ENCODE results near the gene RBM47. TPM values are rescaled to one million over a fixed set of nuclear protein-coding genes. Genes with fewer than 3 reads are reported as not detected.

RBM47 gene
- total and polyA plus RNA-seq, 10 of the 15 experiments (the other 5 are each of a cell fraction or from before 2014, with no cell fraction given), result 7.9 to 45.0 (median 28.7) TPM

GRCh38 chr4:40576651-40577480 lies 52.8 kb downstream of the RBM47 start (continued):
- TF ChIP-seq NKRF (conservative IDR thresholded peaks at IDR 0.05) (peak; percentile 54; the same call in 1 of the 2 replicates), PRDM15 (CRISPR knock-in tag; IDR thresholded peaks at IDR 0.05) (no peak), E4F1 (IDR thresholded peaks at IDR 0.05; ENCODE audit: borderline replicate concordance, partially characterized antibody) (no peak), CHD2 (IDR thresholded peaks at IDR 0.05; ENCODE audit: borderline replicate concordance, low read depth, low read length) (0 out of 2 replicates have a peak, but pooled peaks have one; percentile 11), NR2C2 (IDR thresholded peaks at IDR 0.05; ENCODE audit: borderline replicate concordance, control insufficient read depth, insufficient read length, low read depth) (no peak), REST (IDR thresholded peaks at IDR 0.05; ENCODE audit: low read depth, low read length) (no peak), ZNF274 (IDR thresholded peaks at IDR 0.05; ENCODE audit: insufficient read depth, insufficient read length) (no peak), SKIL (IDR thresholded peaks at IDR 0.05; ENCODE audit: low read depth, poor library complexity, severe bottlenecking) (peak; percentile 34), SPI1 (IDR thresholded peaks at IDR 0.05; ENCODE audit: borderline replicate concordance, insufficient read depth, low read depth, low read length) (peak; percentile 93), GABPA (IDR thresholded peaks at IDR 0.05; ENCODE audit: low read depth) (no peak), NR2C1 (IDR thresholded peaks at IDR 0.05) (no peak), EED (IDR thresholded peaks at IDR 0.05; ENCODE audit: low read depth) (peak; percentile 99), IKZF2 (IDR thresholded peaks at IDR 0.05) (peak; percentile 100), ATF7 (IDR thresholded peaks at IDR 0.05; ENCODE audit: low read depth) (peak; percentile 78)

Measured in GM12878 (cell line).